DMS 273 (cell line): ENCODE data around the gene ARFIP2.
A peak's percentile ranks its signal among the peaks of the same experiment; 100 is the strongest.

Source experiments
- DNase-seq: peaks from one replicate; lab custom pipeline; 2025; ENCODE audit not compliant: unreplicated experiment; lab: John Stamatoyannopoulos, UW

Gene ARFIP2

DNA sequence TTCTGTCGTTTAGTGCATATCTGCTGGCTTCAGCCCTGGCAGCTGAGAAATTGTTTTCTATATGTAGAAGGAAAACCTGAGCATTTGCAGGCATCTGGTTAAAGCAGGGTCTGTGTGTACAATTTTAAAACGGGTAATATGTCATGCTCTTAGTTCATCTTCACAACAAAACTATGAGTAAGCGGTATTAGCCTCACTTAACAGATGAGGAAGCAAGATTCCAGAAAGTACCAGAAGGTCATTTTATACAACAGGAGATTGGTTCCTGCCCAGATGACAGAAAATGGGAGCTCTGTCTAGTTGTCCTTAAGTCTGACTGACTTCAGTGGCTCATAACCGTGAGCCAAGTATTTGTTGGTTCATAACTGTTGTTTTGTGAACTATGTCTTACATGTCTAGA lies 1.3 kb upstream of the ARFIP2 start:
- no peak for DNase-seq

DNA sequence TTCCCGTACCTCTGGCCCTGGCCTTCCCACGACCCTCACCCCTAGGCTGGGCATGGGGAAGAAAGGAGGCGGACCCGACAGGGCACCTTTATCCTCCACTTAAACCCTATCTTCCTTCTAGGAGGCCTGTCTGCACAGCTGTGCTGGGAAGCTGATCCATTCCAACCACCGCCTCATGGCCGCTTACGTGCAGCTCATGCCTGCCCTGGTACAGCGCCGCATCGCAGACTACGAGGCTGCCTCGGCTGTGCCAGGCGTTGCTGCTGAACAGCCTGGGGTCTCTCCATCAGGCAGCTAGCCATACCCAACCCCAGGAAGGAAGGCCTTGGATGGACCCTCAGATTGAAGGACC lies 769 bp upstream of the ARFIP2 start:
- DNase-seq, result peak; percentile 42

DNA sequence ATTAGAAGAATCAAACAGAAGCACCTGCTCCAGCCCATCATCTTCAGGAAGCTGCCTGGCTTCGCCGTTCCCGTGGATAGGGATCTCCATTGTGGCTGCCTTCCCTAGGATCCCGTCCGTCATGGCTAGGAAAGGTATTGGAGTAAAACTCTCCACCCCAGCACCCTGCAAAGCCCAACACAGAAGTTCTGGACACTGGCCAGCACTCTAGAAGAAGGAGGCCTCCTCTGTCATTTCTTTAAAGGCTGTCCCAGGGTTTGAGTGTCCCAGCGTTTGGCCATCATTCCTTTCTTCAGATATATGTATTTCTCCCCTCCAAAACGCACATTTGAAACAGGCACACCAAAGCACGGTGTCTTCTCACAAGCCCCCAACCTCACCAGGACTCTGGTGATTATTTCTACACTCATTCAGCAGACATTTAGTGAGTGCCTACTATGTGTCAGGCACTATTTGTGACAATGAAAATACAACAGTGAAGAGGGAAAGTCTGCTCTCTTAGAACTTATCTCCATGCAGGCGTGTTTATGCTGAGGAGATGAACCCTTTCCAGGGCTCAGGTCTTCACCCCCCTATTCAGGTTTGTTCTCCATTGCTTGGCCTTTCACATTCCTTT lies 724 bp downstream of the ARFIP2 start:
- no peak for DNase-seq

DNA sequence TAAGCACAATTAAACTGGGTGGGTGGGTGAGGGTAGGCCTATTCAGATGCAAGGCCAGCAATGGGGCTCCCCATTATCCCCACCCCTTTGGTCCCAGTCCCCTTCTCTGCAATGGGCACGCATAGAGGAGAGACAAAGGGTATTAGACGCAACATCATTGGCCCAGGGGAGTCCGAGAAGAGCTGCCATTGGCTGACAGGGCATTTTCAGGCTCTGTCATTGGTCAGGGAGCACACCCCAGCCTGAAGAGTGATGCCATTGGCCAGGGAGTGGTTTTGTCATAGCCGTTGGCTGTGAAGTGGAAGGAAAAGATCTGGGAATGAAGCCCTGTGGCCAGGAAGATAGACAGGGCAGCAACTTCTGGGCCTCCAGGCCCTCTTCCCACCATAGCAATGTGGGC lies 4.6 kb downstream of the ARFIP2 start:
- DNase-seq, result no peak

DNA sequence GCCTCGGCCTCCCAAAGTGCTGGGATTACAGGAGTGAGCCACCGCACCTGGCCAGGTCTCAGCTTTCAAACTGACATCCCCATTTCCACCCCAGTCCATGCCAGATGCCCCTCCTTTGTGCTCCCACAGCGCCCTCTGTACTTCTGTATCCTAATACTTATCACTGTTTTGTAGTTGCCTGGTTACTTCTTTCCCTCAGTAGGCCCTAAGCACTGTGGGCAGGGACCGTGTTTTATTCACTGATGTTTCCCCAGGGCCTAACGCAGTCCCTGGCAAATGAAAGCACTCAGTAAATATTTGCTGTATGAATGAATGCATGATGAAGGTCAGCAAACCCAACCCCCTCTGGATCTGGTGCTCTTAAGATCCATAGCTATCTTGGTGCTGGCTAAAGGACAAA lies 5.2 kb downstream of the ARFIP2 start:
- DNase-seq, result peak; percentile 28

DNA sequence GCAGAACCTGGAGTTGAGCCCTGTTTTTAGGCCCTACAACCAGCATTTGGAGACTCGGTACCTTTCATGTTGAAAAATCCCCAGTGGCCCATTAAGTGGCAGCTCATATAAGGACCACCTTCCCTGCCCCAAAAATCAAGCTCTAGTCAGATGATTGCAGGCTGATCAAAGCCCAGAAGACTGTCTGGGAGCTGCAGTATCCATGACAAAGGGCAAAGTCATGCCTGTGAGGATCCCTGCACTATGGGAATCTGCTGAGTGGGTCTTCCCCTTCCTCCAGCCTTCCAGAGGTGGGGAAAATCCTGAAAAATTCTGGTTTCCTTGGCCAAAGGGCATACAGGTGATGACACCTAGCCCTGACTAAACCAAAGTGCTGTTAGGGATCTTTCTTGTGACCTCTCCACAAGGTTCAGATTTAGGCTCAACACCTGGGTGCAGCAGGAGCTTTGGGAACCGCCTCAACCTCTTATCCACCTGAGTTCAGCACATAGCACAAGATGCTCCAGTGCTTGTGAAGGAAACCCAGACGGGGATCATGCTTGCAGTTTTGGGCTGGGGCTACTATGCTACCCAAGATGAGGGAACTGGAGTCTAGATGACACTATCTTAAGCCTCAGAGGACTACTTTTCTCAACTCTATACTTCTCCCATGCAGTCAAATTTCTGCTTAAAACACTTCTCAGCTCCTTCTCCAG lies 6.2 kb downstream of the ARFIP2 start:
- peak; percentile 31 for DNase-seq

DNA sequence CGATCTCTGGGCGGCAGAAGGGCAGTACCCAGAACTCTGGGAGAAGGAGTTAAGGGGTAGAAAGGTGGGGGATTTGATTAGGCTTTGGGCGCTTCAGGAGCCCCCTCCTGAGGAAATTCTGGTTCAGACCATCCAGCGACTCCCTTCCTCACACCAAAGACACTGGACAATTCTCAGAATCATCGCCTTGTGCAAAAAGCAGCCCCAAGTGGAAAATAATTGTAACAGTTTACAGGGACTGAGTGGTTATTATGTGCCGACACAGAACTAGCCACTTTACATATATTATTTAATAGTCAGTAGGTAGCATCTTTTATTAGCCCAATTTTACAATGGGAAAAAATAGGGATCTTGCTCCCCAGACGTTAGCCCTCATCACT lies 6.7 kb downstream of the ARFIP2 start:
- no peak for DNase-seq

DNA sequence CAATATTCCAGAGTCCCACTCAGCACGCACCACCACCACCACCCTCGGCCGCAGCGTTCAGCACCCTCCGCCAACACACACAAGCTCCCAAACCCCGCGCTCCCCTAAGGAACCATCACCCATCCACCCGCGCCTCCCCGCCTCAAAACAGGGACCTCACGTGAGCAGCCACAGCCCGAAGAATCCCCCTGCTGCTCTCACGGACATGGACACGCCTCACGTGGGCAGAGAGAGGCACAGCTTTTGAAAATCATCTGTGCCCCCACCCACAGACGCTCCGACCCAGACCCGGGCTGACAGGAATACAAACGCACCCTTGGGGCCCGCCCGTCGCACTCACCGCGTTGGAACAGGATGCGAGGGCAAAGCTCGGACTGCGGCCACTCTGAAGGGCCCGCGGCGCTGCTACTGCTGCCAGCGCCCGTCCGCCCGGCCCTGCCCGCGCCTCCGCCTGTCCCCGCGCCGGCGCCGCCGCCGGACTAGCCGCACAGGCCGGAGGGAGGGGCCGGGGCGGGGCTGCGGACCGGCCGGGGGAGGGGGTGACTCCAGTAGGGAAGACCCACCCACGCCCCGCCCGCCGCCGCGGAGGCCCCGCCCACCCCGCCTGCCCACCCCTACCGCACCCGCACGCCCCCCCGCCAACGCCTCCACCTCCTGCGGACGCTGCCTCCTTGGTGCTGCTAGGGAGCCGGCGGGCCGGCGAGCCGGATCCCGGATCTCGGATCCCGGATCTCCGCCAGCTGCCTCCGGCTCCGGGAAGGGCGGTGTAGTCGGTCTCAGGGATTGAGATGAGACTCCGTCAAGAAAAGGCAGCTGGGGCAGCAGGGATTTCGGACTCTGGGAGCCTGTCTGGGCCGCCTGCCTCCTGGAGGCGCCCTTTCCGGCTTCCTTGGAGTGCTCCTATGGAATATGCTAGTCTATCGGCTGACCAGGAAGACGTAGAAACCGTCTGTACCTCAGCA lies 7.4 kb downstream of the ARFIP2 start, which contains the start of gene TRIM3:
Gene TRIM3, minus strand, starts transcription at position 491 of the 962 bp plus-strand sequence. CDS start 8,246 bp downstream, outside the sequence.
- DNase-seq, result peak; percentile 88

DNA sequence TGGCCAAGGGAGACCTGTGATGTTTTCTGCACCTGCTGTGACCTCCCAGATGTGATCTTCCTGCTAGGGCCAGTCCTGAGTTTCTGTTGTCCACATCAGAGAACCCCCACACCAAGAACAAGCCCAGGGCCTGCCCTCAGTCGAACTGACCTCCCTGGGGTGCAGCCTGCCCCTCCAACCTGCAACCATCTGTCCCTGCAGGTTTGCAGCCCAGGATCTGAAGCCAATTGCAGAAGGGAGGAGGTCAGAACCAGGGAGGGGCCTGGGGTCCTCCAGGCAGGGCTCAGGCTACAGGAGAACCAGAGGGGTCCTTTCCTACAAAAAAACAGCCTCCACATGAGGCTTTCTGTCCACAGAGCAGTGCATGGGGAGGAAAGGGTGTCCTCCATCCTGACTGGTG lies 8.2 kb downstream of the ARFIP2 start:
- no peak for DNase-seq

DNA sequence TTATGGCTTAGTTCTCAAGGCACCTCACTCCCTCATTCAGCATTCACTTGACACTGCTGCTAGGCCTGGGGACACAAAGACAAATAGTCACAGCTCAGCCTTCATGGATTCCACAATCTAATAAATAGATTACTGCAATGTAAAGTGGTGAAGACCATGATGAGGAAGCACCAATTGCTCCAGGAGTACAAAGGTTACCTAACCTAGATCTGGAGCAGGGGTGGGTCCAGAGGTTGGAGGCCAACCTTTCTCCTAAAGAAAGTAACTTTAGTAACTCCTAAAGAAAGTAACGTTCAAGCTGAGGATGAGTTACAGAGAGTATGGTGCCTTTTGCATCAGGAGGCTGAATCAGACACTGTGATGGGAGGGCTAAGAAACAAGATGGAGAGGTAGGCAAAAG lies 11.5 kb downstream of the ARFIP2 start:
- no peak for DNase-seq

DNA sequence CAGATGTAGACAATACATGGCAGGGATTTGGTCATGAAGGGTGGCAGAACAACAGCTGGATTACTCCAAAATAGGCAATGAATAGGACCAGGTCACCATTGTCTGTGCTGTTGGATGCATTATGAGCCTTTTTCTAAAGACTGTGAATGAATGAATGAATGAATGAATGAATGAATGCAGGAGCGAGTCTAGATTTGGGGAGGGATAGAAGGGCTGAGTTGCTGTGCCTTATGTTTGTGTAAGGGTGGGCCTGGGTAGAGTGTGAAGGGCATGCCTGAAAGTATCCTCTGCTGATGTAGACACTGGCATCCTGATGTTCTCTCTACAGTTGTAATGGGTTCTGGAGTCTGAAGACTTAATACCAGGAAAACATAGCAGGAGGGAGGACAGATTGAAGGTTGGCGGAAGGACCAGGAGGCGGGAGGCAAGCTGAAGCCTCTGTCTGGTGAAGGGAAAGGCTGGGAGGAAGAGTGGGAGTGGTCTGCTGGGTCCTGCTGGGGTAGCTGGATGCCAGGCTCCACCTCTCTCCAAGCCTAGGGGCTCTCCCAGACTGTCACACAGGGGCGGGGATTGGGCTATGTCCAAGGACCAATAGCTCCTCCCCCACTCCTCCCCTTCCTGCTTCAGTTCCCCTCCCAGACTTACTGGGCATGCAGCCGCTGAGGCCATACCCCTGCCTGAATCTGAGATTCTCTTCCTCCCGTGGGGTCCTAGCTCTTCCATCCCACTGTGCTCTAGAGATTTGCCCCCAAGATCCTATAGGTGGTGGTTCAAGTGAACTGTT lies 12.2 kb downstream of the ARFIP2 start:
- peak; percentile 60 for DNase-seq

DNA sequence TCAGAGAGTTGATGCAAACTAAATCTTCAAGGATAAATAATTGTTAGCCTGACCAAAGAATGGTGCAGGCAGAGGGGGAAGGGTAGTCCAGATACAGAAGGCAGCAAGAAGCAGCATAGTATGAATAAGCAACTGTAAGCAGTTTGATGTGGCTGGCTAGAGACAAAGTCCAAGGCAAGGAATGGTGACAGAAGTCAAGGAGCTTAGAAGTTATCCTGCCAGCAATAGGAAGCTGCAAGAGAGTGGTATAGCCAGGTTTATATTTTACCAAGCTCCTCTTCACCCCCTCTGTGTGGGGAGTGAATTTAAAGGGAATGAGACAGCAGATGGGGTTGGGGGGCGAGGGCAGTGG lies 22.1 kb downstream of the ARFIP2 start:
- DNase-seq, result no peak

DNA sequence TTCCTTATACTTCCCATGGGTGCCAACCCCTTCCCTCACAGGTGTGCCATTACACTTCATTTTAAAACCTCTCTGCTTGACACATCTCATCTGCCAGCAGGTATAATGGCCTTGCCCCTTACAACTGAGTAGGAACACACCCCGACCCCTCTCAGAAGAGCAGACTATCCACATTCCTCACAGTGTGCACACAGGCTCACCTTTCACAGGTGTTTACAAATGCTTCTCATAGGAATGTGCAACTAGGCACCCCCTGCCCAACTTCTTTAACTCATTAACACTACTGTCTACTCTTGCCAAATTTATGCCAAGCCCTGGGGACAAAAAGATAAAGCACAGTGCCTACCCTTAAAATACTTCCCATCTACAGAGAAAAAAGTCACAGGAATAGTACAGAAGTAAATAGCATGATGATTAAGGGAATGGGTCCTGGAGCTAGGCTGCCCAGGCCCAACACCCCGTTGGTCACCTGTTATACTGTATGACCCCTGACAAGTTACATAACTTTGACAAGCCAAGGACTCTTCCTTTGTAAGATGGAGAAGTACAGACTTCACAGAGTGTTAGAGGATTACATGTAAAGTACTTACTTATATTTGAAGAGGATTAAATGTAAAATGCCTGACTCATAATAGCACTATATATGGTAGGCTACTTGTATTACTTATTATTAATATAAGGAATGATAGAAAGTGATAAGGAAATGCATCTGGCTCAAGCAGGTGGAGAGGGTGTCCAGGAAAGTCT lies 22.6 kb downstream of the ARFIP2 start:
- no peak for DNase-seq

DNA sequence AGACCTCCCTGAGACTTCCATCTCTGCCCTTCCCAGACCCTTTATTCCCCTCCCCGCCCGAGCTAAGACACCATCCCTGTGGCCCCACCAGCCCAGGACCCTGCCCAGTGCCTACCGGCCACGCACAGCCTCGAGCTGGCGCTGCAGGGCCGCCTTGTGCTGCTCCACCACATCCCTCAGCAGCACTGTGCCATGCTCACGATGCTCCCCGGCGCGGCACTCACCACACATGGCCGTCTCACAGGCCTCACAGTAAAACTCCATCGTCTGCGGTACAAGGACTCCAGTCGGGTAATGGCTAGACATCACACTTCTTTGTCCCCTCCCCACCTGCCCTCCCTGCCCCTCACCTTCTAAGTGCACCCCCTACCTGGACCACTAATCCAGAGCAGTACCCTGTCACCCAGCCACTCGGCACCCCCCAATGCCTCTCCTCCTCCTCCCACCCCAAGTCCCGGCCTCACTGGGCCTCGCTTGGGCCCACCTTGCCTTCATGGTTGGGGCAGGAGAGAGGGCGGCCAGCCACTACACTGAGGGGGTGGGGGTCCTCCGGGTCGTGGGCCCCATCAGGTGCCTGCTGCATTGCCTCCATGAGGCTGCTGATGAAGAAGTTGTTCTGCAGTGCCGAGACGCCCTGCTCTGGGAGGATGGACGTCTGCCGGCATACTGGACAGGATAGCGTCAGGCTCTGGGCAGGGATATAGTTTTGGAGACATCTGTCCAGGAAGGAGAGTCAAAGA lies 23.4 kb downstream of the ARFIP2 start:
- DNase-seq, result no peak

DNA sequence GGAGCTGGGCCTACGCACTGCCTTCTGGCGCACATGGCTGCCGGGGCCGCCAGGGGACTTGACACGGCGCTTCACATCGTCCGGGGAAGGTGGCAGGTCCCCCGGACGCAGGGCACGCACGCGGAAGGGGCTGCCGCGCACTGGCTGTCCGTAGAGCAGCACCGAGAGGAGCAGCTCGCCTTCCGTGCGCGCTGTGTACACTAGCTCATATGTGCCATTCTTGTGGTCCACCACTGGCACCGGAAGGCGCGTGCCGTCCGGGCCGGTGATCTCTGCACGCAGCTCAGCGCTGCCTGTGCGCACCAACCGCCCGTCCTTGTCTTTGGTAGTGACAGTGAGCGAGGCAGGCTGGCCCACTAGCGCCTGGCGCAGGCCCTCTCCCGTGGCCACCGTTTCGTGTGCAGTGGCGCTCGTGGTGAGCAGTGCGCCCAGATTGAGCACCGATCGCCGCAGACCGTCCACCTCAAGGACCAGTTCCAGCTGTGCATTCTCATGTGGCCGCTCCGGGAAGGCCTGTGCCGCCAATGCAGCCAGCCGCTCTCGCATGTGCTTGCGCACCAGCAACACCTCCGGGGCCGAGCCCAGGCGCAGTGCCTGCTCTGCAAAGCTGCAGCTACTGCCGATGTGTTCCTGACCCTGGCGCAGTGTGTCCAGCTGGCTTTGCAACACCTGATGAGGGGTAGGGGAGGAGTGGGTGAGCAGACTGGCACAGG lies 24.6 kb downstream of the ARFIP2 start:
- no peak for DNase-seq

DNA sequence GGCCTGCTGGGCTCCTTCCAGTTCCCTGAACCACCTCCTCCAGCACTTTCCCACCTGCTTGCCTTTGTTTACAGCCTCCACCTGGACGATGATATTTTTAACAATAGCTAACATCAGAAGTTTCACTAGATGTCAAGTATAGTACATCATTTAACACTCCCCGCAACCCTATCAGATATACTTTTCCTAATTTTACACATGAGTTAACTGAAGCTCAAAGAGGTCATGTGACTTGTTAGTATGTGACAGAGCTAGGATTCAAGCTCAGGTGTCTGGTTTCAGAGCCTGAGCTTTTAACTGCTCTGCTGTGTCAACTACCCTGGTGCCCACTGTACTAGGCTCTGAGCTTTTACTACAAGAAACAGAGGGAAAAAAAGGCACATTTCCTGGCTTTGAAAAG lies 26.1 kb downstream of the ARFIP2 start:
- DNase-seq, result no peak

DNA sequence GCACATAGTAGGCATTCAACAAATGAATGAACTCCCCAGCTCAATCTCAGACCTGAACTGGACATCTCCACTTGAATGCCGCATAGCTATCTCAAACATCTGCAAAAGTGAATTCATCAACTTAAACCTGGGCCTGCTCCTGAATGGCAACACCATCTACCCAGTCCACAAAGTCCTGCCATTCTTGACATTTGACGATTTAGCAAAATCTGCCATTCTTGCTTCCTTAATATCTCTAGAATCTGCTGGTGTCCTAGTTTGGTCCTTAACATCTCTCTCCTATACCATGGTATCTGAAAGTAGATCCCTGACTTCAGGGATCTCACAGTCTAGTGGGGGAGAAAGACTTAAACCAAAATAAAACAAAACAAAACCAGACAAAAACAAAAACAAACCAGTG lies 28.0 kb downstream of the ARFIP2 start:
- no peak for DNase-seq

DNA sequence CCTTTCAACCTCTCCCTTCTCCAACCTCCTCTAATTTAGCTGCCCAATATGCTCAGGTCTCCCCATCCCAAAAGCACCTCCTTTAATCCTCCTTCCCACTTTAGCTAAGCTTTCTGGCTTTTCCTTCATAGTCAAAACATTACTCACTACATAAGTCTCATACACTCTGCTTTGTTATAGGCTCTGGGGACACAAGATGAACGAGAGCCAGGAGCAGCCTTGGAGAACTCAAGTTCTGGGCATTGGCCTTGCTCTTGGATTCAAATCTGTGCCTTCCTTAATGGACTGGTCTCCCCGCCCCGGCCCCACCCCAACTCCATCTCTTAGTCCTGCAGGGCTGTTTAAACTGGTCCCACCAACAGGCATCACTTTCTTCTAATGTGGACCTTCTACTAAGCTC lies 28.9 kb downstream of the ARFIP2 start:
- no peak for DNase-seq

DNA sequence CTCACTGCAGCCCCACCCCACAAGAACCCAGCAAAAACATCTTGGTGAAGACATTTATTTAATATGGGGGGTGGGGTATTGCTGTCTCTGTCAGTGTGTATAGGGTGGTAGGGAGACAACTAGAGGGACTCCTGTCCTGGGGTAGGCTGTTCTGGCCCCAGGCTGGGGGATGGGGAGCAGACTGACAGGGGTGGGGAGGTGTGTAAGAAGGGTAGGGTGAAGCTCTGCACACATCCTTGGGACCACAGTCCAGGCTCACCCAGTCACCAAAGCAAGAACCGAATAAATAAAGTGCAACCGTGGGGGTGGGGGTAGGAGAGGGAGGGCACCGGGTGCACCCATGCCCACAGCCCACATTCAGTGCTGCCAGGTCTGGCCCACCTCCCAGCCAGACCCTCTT lies 32.6 kb downstream of the ARFIP2 start:
- DNase-seq, result no peak
